Measurements from ENCODE around the gene BNIP2.
"Not testable (repeated sequence)": the region's sequence is repeated elsewhere in the genome, so short reads cannot be mapped to it uniquely, and the experiment has no call there.

BNIP2 gene

GRCh38 chr15:59687836-59688235, 1.3 kb downstream of the BNIP2 start:
- DNase-seq: no peak

GRCh38 chr15:59686389-59686788, 2.7 kb downstream of the BNIP2 start:
- DNase-seq: no peak

- no peak for DNase-seq
Measured at GRCh38 chr15:59685737-59686297, 3.3 kb downstream of the BNIP2 start.

GRCh38 chr15:59680870-59681269, 8.2 kb downstream of the BNIP2 start:
- no peak for DNase-seq

GRCh38 chr15:59680346-59680745, 8.8 kb downstream of the BNIP2 start:
- DNase-seq: no peak

- DNase-seq: no peak
Measured at GRCh38 chr15:59678620-59679019, 10.5 kb downstream of the BNIP2 start.

- no peak for DNase-seq
Measured at GRCh38 chr15:59678172-59678571, 10.9 kb downstream of the BNIP2 start.

GRCh38 chr15:59676565-59676964, 12.6 kb downstream of the BNIP2 start:
- DNase-seq: no peak

- no peak for DNase-seq
Measured at GRCh38 chr15:59674361-59674877, 14.7 kb downstream of the BNIP2 start.

GRCh38 chr15:59668556-59668955, 20.6 kb downstream of the BNIP2 start:
- no peak for DNase-seq

- no peak for DNase-seq
Measured at GRCh38 chr15:59662260-59662659, 26.9 kb downstream of the BNIP2 start.

- no peak for DNase-seq
Measured at GRCh38 chr15:59659366-59659765, 29.8 kb downstream of the BNIP2 start.

- DNase-seq: no peak
Measured at GRCh38 chr15:59657635-59658125, 31.4 kb downstream of the BNIP2 start.

- DNase-seq: peak; percentile 84
Measured at GRCh38 chr15:59656897-59657634, 32.1 kb downstream of the BNIP2 start, which contains the start of gene GTF2A2. TSS of gene GTF2A2 (minus strand) at chr15:59657515. CDS start at chr15:59652277, 5,238 bp downstream.

- DNase-seq: no peak
Measured at GRCh38 chr15:59654046-59654445, 35.1 kb downstream of the BNIP2 start.

GRCh38 chr15:59649603-59650002, 39.5 kb downstream of the BNIP2 start:
- DNase-seq: no peak

- DNase-seq: no peak
Measured at GRCh38 chr15:59647085-59647484, 42.0 kb downstream of the BNIP2 start.

- no peak for DNase-seq
Measured at GRCh38 chr15:59646277-59646676, 42.8 kb downstream of the BNIP2 start.

- DNase-seq: not testable (repeated sequence)
Measured at GRCh38 chr15:59645812-59646211, 43.3 kb downstream of the BNIP2 start.

- DNase-seq: no peak
Measured at GRCh38 chr15:59644756-59645155, 44.4 kb downstream of the BNIP2 start.

- no peak for DNase-seq
Measured at GRCh38 chr15:59642351-59642750, 46.8 kb downstream of the BNIP2 start.

- not testable (repeated sequence) for DNase-seq
Measured at GRCh38 chr15:59637507-59637906, 51.6 kb downstream of the BNIP2 start.

GRCh38 chr15:59636184-59636583, 52.9 kb downstream of the BNIP2 start:
- DNase-seq: no peak

- no peak for DNase-seq
Measured at GRCh38 chr15:59632714-59633113, 56.4 kb downstream of the BNIP2 start.
